H1 (cell line): Measurements from ENCODE around the gene PBLD. TPM values are rescaled to one million over a fixed set of nuclear protein-coding genes. Genes with fewer than 3 reads are reported as not detected.

ENCODE experiments used
- CTCF ChIA-PET: fragments of 300-600 bp; sonication (Branson Sonifier 250); formaldehyde crosslinking; loops from one replicate; lab custom pipeline; 2021; ENCODE audit not compliant: partially characterized antibody; lab: Charles Lee
- POLR2A ChIA-PET: fragments of 300-600 bp; sonication (Branson Sonifier 250); formaldehyde crosslinking; loops from one replicate; lab custom pipeline; 2021; ENCODE audit warnings: inconsistent platforms; ENCODE audit not compliant: partially characterized antibody; lab: Charles Lee
- DNase-seq, 2 experiments: peaks; one replicate each; pipeline versions ENCODE4 v3.0.0 to v3.0.0-alpha.2; 2010 to 2022; ENCODE audit warnings: low spot score in 2 of 2, low read depth in 1 of 2, mixed read lengths in 1 of 2
- FAIRE-seq: peaks from 2 replicates; lab custom pipeline; 2011; peaks lifted over from hg19 to GRCh38; lab: Jason Lieb, UNC
- H2AFZ ChIP-seq: 2 replicates; pipeline ENCODE4 v1.8.1; 2012; ENCODE audit warnings: low read length, inconsistent platforms
- H2AK5ac ChIP-seq: 2 replicates; pipeline ENCODE4 v1.6.1; 2013; ENCODE audit warnings: low read depth, low read length
- H2BK120ac ChIP-seq: replicated peaks from 2 replicates; pipeline ENCODE3; 2013; ENCODE audit warnings: low read depth, low read length, inconsistent platforms
- H2BK12ac ChIP-seq: 2 replicates; pipeline ENCODE4 v1.6.1; 2013; ENCODE audit warnings: low read depth, low read length
- H2BK15ac ChIP-seq: 2 replicates; pipeline ENCODE4 v1.6.1; 2013; ENCODE audit warnings: low read length
- H2BK20ac ChIP-seq: 2 replicates; pipeline ENCODE4 v1.6.1; 2013; ENCODE audit warnings: low read length
- H2BK5ac ChIP-seq: 2 replicates; pipeline ENCODE4 v1.6.1; 2013; ENCODE audit warnings: low read depth, low read length
- H3K14ac ChIP-seq: 2 replicates; pipeline ENCODE4 v1.6.1; 2013; ENCODE audit warnings: inconsistent platforms; ENCODE audit not compliant: insufficient read length
- H3K18ac ChIP-seq: 2 replicates; pipeline ENCODE4 v1.6.1; 2013; ENCODE audit warnings: low read length; ENCODE audit errors: extremely low read depth
- H3K23ac ChIP-seq: 2 replicates; pipeline ENCODE4 v1.6.1; 2013; ENCODE audit warnings: inconsistent platforms; ENCODE audit not compliant: insufficient read length
- H3K23me2 ChIP-seq: 2 replicates; pipeline ENCODE4 v1.6.1; 2013; ENCODE audit warnings: low read depth, low read length
- H3K27ac ChIP-seq: 2 replicates; pipeline ENCODE4 v1.6.1; 2011; ENCODE audit warnings: low read depth, low read length, inconsistent platforms
- H3K27me3 ChIP-seq, 4 experiments: replicated peaks in 1 of 4; 1 replicate in 1 of 4; 2 replicates in 3 of 4; pipeline versions ENCODE4 v1.6.1 to v1.8.1; 2011 to 2013; ENCODE audit warnings: low read length in 3 of 4, mild to moderate bottlenecking in 3 of 4, inconsistent platforms in 2 of 4, mixed read lengths in 2 of 4, moderate library complexity in 1 of 4; ENCODE audit not compliant: control insufficient read depth in 3 of 4, insufficient read depth in 3 of 4; ENCODE audit errors: extremely low read depth in 1 of 4
- H3K36me3 ChIP-seq, 4 experiments: 2 replicates each; pipeline versions ENCODE4 v1.6.1 to v1.8.1; 2011 to 2013; ENCODE audit warnings: mild to moderate bottlenecking in 4 of 4, low read length in 3 of 4, moderate library complexity in 2 of 4, control low read depth in 1 of 4, inconsistent platforms in 1 of 4; ENCODE audit not compliant: insufficient read depth in 4 of 4, control insufficient read depth in 2 of 4
- H3K4ac ChIP-seq: replicated peaks from 2 replicates; pipeline ENCODE3; 2013; ENCODE audit warnings: low read length, low read depth, mixed read lengths, inconsistent platforms; ENCODE audit not compliant: insufficient read length
- H3K4me1 ChIP-seq, 4 experiments: replicated peaks in 1 of 4; 1 replicate in 1 of 4; 2 replicates in 3 of 4; pipeline versions ENCODE4 v1.6.1 to v1.8.1; 2011 to 2013; ENCODE audit warnings: low read length in 3 of 4, inconsistent platforms in 2 of 4, mixed read lengths in 1 of 4; ENCODE audit not compliant: insufficient read depth in 4 of 4, control insufficient read depth in 3 of 4
- H3K4me2 ChIP-seq, 2 experiments: 2 replicates each; pipeline versions ENCODE4 v1.6.1 to v1.8.1; 2011 to 2013; ENCODE audit warnings: low read depth in 2 of 2, low read length in 2 of 2, control low read depth in 1 of 2, inconsistent platforms in 1 of 2, mild to moderate bottlenecking in 1 of 2; ENCODE audit not compliant: insufficient read depth in 1 of 2
- H3K4me3 ChIP-seq, 4 experiments: fragments of 200-600, 300-600 bp in 1 of 4; sonication (generic), shearing (Covaris generic), sonication (Bioruptor Twin) in 1 of 4; 2 replicates each; pipeline versions ENCODE4 v1.5.1 to v1.8.1; 2011 to 2016; ENCODE audit warnings: low read length in 4 of 4, low read depth in 3 of 4, control low read depth in 2 of 4, inconsistent platforms in 2 of 4, mild to moderate bottlenecking in 2 of 4, mixed read lengths in 1 of 4, moderate library complexity in 1 of 4; ENCODE audit not compliant: insufficient read depth in 2 of 4; ENCODE audit errors: extremely low read depth in 1 of 4
- H3K56ac ChIP-seq: replicated peaks from 2 replicates; pipeline ENCODE3; 2013; ENCODE audit warnings: low read depth, mild to moderate bottlenecking, mixed read lengths, low read length, inconsistent platforms; ENCODE audit not compliant: insufficient read length
- H3K79me1 ChIP-seq: 2 replicates; pipeline ENCODE4 v1.6.1; 2013; ENCODE audit warnings: low read depth, low read length, control low read depth
- H3K79me2 ChIP-seq, 2 experiments: 2 replicates each; pipeline versions ENCODE4 v1.6.1 to v1.8.1; 2012 to 2013; ENCODE audit warnings: low read length in 2 of 2, mild to moderate bottlenecking in 2 of 2, inconsistent platforms in 1 of 2; ENCODE audit not compliant: insufficient read depth in 2 of 2, control insufficient read depth in 1 of 2
- H3K9ac ChIP-seq, 4 experiments: replicated peaks in 1 of 4; 1 replicate in 1 of 4; 2 replicates in 3 of 4; pipeline versions ENCODE4 v1.6.1 to v1.8.1; 2011 to 2013; ENCODE audit warnings: low read depth in 3 of 4, low read length in 3 of 4, control low read depth in 2 of 4, mild to moderate bottlenecking in 2 of 4, moderate library complexity in 2 of 4, inconsistent platforms in 1 of 4; ENCODE audit errors: extremely low read depth in 1 of 4
- H3K9me3 ChIP-seq, 2 experiments: 2 replicates each; pipeline versions ENCODE4 v1.6.1 to v1.8.1; 2012 to 2013; ENCODE audit warnings: mild to moderate bottlenecking in 2 of 2, moderate library complexity in 2 of 2, control low read depth in 1 of 2, inconsistent platforms in 1 of 2, low read depth in 1 of 2, low read length in 1 of 2, mixed read lengths in 1 of 2; ENCODE audit not compliant: insufficient read depth in 2 of 2
- H4K20me1 ChIP-seq, 2 experiments: replicated peaks in 1 of 2; 2 replicates each; pipeline versions ENCODE3 to v1.8.1; 2011 to 2013; ENCODE audit warnings: inconsistent platforms in 2 of 2, low read length in 2 of 2, mild to moderate bottlenecking in 1 of 2; ENCODE audit not compliant: insufficient read depth in 2 of 2, control insufficient read depth in 1 of 2
- H4K5ac ChIP-seq: 2 replicates; pipeline ENCODE4 v1.6.1; 2013; ENCODE audit warnings: low read length, low read depth, mixed read lengths, inconsistent platforms; ENCODE audit not compliant: insufficient read length
- H4K8ac ChIP-seq: 2 replicates; pipeline ENCODE4 v1.8.0; 2013; ENCODE audit warnings: mild to moderate bottlenecking, moderate library complexity, low read length, inconsistent platforms; ENCODE audit not compliant: insufficient read depth; ENCODE audit errors: extremely low read depth
- H4K91ac ChIP-seq: replicated peaks from 2 replicates; pipeline ENCODE3; 2013; ENCODE audit warnings: low read length, mixed read lengths, inconsistent platforms; ENCODE audit not compliant: insufficient read length
- ASH2L ChIP-seq: fragments of 200-600, 300-600 bp; sonication (generic); IDR thresholded peaks from one replicate; pipeline ENCODE4 v1.7.1; 2017; ENCODE audit warnings: low read length
- NANOG ChIP-seq: IDR thresholded peaks from 2 replicates; pipeline ENCODE4 v1.6.1; 2011; ENCODE audit warnings: low read length, low read depth, mild to moderate bottlenecking, inconsistent platforms; ENCODE audit not compliant: insufficient read depth, poor library complexity, severe bottlenecking
- WGBS, 2 experiments: shearing (Covaris generic) in 1 of 2; methylation state at CpG; one replicate each; pipeline versions ENCODE4 v1.1.6 to v1.1.7; 2013 to 2015; ENCODE audit warnings: low lambda C conversion rate in 2 of 2, mixed read lengths in 2 of 2, inconsistent platforms in 1 of 2, low coverage in 1 of 2, missing lambda C conversion rate in 1 of 2; ENCODE audit not compliant: insufficient replicate concordance in 2 of 2, insufficient coverage in 1 of 2, insufficient read length in 1 of 2; ENCODE audit errors: extremely low coverage in 1 of 2, missing lambda C conversion rate in 1 of 2; 5-methylcytosine and 5-hydroxymethylcytosine counted together
- polyA plus RNA-seq, 7 experiments: library from polyadenylated mRNA; depleted of rRNA in 3 of 7; stranded (reverse) in 5 of 7; unstranded in 2 of 7; fragments of >200 nt in 5 of 7; fragments of 200-250 nt in 2 of 7; gene quantifications; 1 replicate in 5 of 7; 2 replicates in 1 of 7; 4 replicates in 1 of 7; pipeline versions ENCODE4 v1.2.1 to v1.2.3, GENCODE V29; 2011 to 2013; ENCODE audit warnings: missing spikeins in 2 of 7, mixed read lengths in 2 of 7
- total RNA-seq: library from RNA; stranded (reverse); fragmentation: NEBNext Ultra II Directional; extraction: Animal tissue kit (Norgen Biotek cat#: 25700); gene quantifications from 2 replicates; pipeline ENCODE4 v1.2.1, GENCODE V29; 2021

Gene PBLD
- total and polyA plus RNA-seq, 2 of the 8 experiments (the other 6 are each of a cell fraction or from before 2014, with no cell fraction given) = 0.56 to 2.0 TPM

DNA sequence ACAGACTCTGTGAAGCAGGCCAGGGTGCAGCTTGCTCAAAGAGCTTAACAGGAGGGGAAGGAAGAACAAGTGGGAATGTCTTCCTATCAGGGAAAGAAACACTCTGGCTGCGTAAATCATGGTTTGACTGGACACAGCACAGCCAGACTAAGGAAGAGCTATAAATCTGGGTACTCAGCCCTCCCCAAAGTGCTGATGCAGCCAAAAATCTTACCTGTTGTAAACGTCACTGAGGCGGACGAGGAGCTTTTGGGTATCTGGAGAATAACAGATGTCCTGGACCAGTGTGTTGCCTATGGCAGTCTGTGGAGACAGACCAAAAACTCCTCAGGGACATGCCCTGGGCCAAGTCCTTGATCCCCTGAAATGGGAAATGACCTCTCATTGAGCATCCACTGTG lies 44.0 kb downstream of the PBLD start:
- no peak for TF ChIP-seq NANOG
- TF ChIP-seq ASH2L = no peak
- ChIA-PET POLR2A (interaction anchor here (0.5 to 2.6 kb wide), 2 partner anchors 44 to 469 kb away, joined by 3 to 11 read pairs; partner anchors contain the start of genes HNRNPH3 and PBLD), CTCF (interaction anchor here (0.9 to 3.4 kb wide), 5 partner anchors 13 to 76 kb away, joined by 3 to 15 read pairs (median 6); partner anchors contain the start of gene ATOH7)
- Histone ChIP-seq H2BK20ac (no peak overlapping the region), H3K4ac (no peak overlapping the region), H2BK15ac (no peak overlapping the region), H3K9me3 (no peaks in the 10 kb centered on the region), H3K23me2 (no peaks in the 10 kb centered on the region), H3K27me3 (no peaks in the 10 kb centered on the region), H2AK5ac (no peak overlapping the region), H3K27ac (no peak overlapping the region), H3K36me3 (no peaks in the 10 kb centered on the region), H4K8ac (no peak overlapping the region), H2BK12ac (no peak overlapping the region), H3K4me1 (no peaks in the 10 kb centered on the region), H3K56ac (no peak overlapping the region), H2BK120ac (no peak overlapping the region), H3K79me1 (no peaks in the 10 kb centered on the region), H3K4me3 (no peak overlapping the region), H3K18ac (no peak overlapping the region), H3K79me2 (no peaks in the 10 kb centered on the region), H3K4me2 (no peak overlapping the region), H2BK5ac (no peak overlapping the region), H2AFZ (no peak overlapping the region), H4K91ac (no peak overlapping the region), H3K23ac (no peak overlapping the region), H4K20me1 (no peaks in the 10 kb centered on the region), H4K5ac (no peak overlapping the region), H3K9ac (no peak overlapping the region), H3K14ac (no peak overlapping the region)
- DNase-seq = no peak
- FAIRE-seq = no peak
- 96% methylated on average over 4 of the region's 4 CpGs; no CpG with 5 or more reads in 1 of the 2 experiments for WGBS, 2 experiments
